Aorta (tissue), 5 donors: ENCODE data around the gene HLCS. TPM values are rescaled to one million over a fixed set of nuclear protein-coding genes. Genes with fewer than 3 reads are reported as not detected.

Experiments
- ATAC-seq: fragments of 200-7000 bp; cut with Tn5 transposase; one replicate; pipeline ENCODE4 v1.9.1; 2022; ENCODE audit warnings: moderate library complexity; ENCODE audit not compliant: low FRiP score
- DNase-seq, 2 donors: peaks; one replicate each; pipeline ENCODE4 v3.0.0-alpha.2; 2020
- H3K27ac ChIP-seq, 2 donors: one replicate each; pipeline ENCODE4 v1.5.1; 2013; ENCODE audit warnings: low read length in 2 of 2, mild to moderate bottlenecking in 2 of 2, moderate library complexity in 2 of 2, control low read depth in 1 of 2, inconsistent platforms in 1 of 2, low read depth in 1 of 2
- H3K27me3 ChIP-seq, 2 donors: one replicate each; pipeline ENCODE4 v1.6.1; 2013; ENCODE audit warnings: control low read depth in 1 of 2, low read length in 1 of 2, mild to moderate bottlenecking in 1 of 2, moderate library complexity in 1 of 2; ENCODE audit not compliant: insufficient read depth in 2 of 2, control insufficient read depth in 1 of 2
- H3K36me3 ChIP-seq, 2 donors: one replicate each; pipeline ENCODE4 v1.6.1; 2013; ENCODE audit warnings: control low read depth in 1 of 2, low read length in 1 of 2, mild to moderate bottlenecking in 1 of 2; ENCODE audit not compliant: insufficient read depth in 2 of 2, control insufficient read depth in 1 of 2
- H3K4me1 ChIP-seq, 2 donors: one replicate each; pipeline ENCODE4 v1.6.1; 2013; ENCODE audit warnings: low read length in 2 of 2, control low read depth in 1 of 2, mild to moderate bottlenecking in 1 of 2, moderate library complexity in 1 of 2; ENCODE audit not compliant: insufficient read depth in 2 of 2, control insufficient read depth in 1 of 2
- H3K4me3 ChIP-seq, 2 donors: one replicate each; pipeline ENCODE4 v1.5.1; 2013; ENCODE audit warnings: low read length in 2 of 2, control low read depth in 1 of 2, mild to moderate bottlenecking in 1 of 2
- H3K9me3 ChIP-seq: one replicate; pipeline ENCODE4 v1.6.1; 2013; ENCODE audit warnings: mild to moderate bottlenecking, low read length; ENCODE audit not compliant: control insufficient read depth
- whole genome bisulfite sequencing, 2 donors: extraction: QIAGEN DNeasy Blood & Tissue Kit; methylation state at CpG; one replicate each; pipeline ENCODE4 v1.1.7; 2013; 5-methylcytosine and 5-hydroxymethylcytosine counted together
- intact Hi-C, 2 donors: fragments of 100-400 bp; cut with DNase I; formaldehyde crosslinking; loops; one replicate each; pipeline versions ENCODE4 v1.14.2 to v1.15.0; 2022
- polyA plus RNA-seq, 2 donors: library from polyadenylated mRNA; stranded (reverse); fragments of 200-250 nt; gene quantifications; one replicate each; pipeline ENCODE4 v1.2.3, GENCODE V29; 2013
- total RNA-seq, 2 donors: library from RNA; stranded (reverse); fragmentation: NEBNext Ultra II Directional; extraction: Animal tissue kit (Norgen Biotek cat#: 25700); gene quantifications; one replicate each; pipeline ENCODE4 v1.2.1, GENCODE V29; 2021
- donor health status: healthy with polysubstance abuse.
- donor health status: Bipolar disorder and iron deficiency.
- donor health status: DM: no; HTN: no; CAD: no.
- donor health status: DM: no; HTN: no; CAD: no.
- donor health status: DM: yes; HTN: yes; CAD: no.

Gene HLCS
- total and polyA plus RNA-seq, 4 donors: 2.1 to 19.7 (median 10.6) TPM

DNA sequence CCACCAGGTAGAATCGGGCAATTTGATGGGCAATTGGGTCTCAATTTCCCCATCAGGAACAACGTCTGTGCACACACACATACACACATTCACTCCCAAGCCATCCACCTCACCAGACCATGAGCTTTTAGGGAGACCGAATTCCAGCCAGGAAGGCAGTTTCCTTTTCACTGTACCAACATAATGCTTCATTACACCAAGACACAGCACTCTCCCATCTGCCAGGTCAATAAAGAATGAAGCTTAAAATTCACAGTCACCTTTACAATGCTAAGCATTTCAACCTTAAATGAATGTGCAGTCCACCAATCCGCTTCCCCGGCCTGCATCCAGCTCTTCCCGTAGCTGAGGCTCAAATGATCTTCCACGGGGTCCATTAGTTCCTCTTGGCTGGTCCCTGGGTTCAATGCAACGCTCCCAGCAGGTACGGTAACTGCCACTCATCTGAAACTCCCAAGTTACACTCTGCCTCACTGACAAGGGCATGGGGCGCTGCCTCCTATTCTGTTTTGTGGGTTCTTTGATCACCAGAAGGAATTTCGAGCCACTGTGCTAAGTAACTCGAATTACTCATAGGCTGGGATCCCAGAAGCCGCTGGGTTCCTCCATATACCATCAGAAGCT is 162.5 kb downstream of the HLCS start:
- 94 to 96% methylated on average over 13 of the region's 13 CpGs for WGBS, 2 donors
- intact Hi-C loops: no loop called here
- Histone ChIP-seq H3K36me3 (peaks cover 0 to 2% of the 10 kb centered on the region in 2 donors), H3K9me3 (no peaks in the 10 kb centered on the region), H3K4me1 (no peaks in the 10 kb centered on the region), H3K27me3 (no peaks in the 10 kb centered on the region), H3K4me3 (no peak overlapping the region), H3K27ac (no peak overlapping the region)
- no peak for DNase-seq
- ATAC-seq: no peak

GRCh38 chr21:36803051-36803645 is 163.3 kb downstream of the HLCS start:
- Histone ChIP-seq H3K4me1 (no peaks in the 10 kb centered on the region), H3K36me3 (peaks cover 0 to 2% of the 10 kb centered on the region in 2 donors), H3K27me3 (no peaks in the 10 kb centered on the region), H3K4me3 (no peak overlapping the region), H3K27ac (no peak overlapping the region), H3K9me3 (no peaks in the 10 kb centered on the region)
- DNase-seq (no peak), ATAC-seq (no peak)
- 94% methylated on average over 13 of the region's 13 CpGs for WGBS, 2 donors
- intact Hi-C loops: no loop called here

DNA sequence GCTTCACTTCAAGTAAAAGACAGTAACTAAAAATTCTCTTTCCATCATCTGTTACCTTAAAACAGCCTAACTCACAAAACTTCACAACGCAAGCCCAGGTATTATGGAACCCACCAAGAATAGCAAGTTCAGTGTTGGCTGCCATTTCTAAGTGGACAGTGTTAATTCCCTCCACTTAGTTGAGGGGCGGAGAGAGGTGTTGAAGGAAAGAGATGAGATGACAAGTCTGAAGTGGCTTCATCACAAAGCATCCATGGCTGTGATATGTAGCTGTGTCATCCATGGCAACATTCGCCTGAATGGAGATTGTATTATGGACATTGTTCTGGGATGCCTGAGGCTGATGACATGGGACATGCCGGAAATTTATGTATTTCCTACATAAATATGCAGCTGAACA is 165.7 kb downstream of the HLCS start:
- WGBS, 2 donors: 97 to 98% methylated on average over 4 of the region's 4 CpGs
- H3K27ac ChIP-seq: no peak overlapping the region
- H3K4me3 ChIP-seq: no peak overlapping the region
- H3K4me1 ChIP-seq: no peaks in the 10 kb centered on the region
- H3K27me3 ChIP-seq: no peaks in the 10 kb centered on the region
- intact Hi-C loops: no loop called here
- H3K36me3 ChIP-seq: peaks cover 0 to 6% of the 10 kb centered on the region in 2 donors
- ATAC-seq (no peak), DNase-seq (no peak)
- no peaks in the 10 kb centered on the region for H3K9me3 ChIP-seq

DNA sequence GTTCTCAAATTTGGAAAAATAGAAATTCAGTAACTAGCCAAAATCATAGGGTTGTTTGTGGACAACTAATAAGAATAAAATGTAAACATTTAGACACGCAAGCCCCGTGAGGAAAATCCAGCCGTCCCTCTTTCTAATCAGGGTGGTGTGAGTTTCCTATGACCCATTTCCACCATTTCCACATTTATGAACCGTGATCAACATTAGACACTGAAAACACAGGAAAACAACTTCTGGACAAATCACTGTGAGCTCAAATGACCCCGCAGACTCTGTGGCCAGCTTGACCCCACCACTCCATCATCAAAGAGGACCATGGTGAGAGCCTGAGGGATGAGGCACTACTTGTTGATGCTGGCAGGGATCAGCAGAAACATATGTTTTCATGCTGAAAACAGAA is 166.6 kb downstream of the HLCS start:
- no peaks in the 10 kb centered on the region for H3K9me3 ChIP-seq
- no peaks in the 10 kb centered on the region for H3K4me1 ChIP-seq
- peaks cover 0 to 6% of the 10 kb centered on the region in 2 donors for H3K36me3 ChIP-seq
- no peak for ATAC-seq
- DNase-seq: no peak
- WGBS, 2 donors: 92 to 93% methylated on average over 5 of the region's 5 CpGs
- no peak overlapping the region for H3K27ac ChIP-seq
- H3K27me3 ChIP-seq: no peaks in the 10 kb centered on the region
- intact Hi-C loops: no loop called here
- H3K4me3 ChIP-seq: no peak overlapping the region

GRCh38 chr21:36798491-36798890 is 168.0 kb downstream of the HLCS start:
- ATAC-seq (no peak), DNase-seq (no peak)
- Histone ChIP-seq H3K4me1 (no peaks in the 10 kb centered on the region), H3K27ac (no peak overlapping the region), H3K36me3 (peaks cover 0 to 6% of the 10 kb centered on the region in 2 donors), H3K4me3 (no peak overlapping the region), H3K9me3 (no peaks in the 10 kb centered on the region), H3K27me3 (no peaks in the 10 kb centered on the region)
- intact Hi-C loops: no loop called here

- intact Hi-C loops: no loop called here
- WGBS, 2 donors: 94 to 96% methylated on average over 2 of the region's 2 CpGs
- no peak for DNase-seq
Measured at GRCh38 chr21:36796070-36796469, 170.4 kb downstream of the HLCS start.

GRCh38 chr21:36792505-36792967 is 173.9 kb downstream of the HLCS start:
- H3K36me3 ChIP-seq: peaks cover 0 to under 1% of the 10 kb centered on the region in 2 donors
- H3K27ac ChIP-seq: no peak overlapping the region
- intact Hi-C loops: no loop called here
- no peaks in the 10 kb centered on the region for H3K4me1 ChIP-seq
- DNase-seq: no peak
- WGBS, 2 donors: 80 to 84% methylated on average over 6 of the region's 6 CpGs
- no peak overlapping the region for H3K4me3 ChIP-seq
- no peaks in the 10 kb centered on the region for H3K9me3 ChIP-seq
- no peaks in the 10 kb centered on the region for H3K27me3 ChIP-seq
- no peak for ATAC-seq

More at GRCh38 chr21:36796070-36796469, 170.4 kb downstream of the HLCS start:
- no peaks in the 10 kb centered on the region for H3K9me3 ChIP-seq
- H3K27ac ChIP-seq: no peak overlapping the region
- no peaks in the 10 kb centered on the region for H3K4me1 ChIP-seq
- H3K4me3 ChIP-seq: no peak overlapping the region
- no peaks in the 10 kb centered on the region for H3K27me3 ChIP-seq
- peaks cover 0 to 3% of the 10 kb centered on the region in 2 donors for H3K36me3 ChIP-seq
- ATAC-seq: no peak

DNA sequence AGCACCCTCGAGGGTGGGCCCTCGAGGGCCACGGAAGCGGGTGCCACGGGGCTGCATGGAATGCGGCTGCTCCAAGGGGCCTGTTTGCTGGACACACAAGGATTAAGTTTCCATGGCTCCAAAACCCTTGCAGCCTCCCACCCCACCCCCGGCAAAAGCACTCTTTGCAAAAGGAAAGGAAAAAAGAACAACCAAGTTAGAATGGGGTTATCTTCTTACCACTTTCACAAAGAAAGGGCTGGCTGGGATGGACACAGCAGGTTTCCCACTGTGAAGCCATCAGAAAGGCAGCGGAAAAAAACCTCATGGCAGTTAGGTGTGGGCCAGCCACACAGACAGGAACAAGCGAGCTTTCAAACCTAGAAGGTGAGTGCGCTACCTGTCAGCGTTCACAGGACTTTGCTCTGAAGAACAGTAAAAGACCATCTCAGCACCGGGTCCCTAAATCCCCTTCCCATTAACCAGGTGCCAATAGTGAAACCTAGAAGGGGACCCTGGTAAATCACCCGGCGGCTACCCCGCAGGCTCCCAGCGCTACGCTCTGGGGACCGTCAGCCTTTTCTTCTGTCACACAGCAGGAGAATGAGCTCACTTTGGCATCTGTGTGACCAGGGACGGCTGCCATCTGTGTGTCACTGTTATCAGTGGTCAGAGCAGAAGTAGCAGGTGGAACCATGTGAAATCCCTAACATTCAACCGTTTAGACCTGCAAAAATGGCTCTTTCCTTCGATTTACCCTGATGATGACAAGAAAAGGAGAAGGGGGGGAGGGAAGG is 174.6 kb downstream of the HLCS start:
- Histone ChIP-seq H3K4me1 (no peaks in the 10 kb centered on the region), H3K27me3 (no peaks in the 10 kb centered on the region), H3K9me3 (no peaks in the 10 kb centered on the region), H3K4me3 (no peak overlapping the region), H3K36me3 (no peaks in the 10 kb centered on the region), H3K27ac (no peak overlapping the region)
- DNase-seq (no peak), ATAC-seq (no peak)
- 84 to 86% methylated on average over 21 of the region's 21 CpGs for WGBS, 2 donors
- intact Hi-C loops: no loop called here
